ENCODE results near the gene HOXA10. TPM values are rescaled to one million over a fixed set of nuclear protein-coding genes. Genes with fewer than 3 reads are reported as not detected.

Gene HOXA10
- total RNA-seq, 3 donors from 2014 or later: 2.3 to 21.1 (median 5.2) TPM

GRCh38 chr7:27189997-27190748, 16.1 kb upstream of the HOXA10 start:
- TF ChIP-seq, protein P1, sequence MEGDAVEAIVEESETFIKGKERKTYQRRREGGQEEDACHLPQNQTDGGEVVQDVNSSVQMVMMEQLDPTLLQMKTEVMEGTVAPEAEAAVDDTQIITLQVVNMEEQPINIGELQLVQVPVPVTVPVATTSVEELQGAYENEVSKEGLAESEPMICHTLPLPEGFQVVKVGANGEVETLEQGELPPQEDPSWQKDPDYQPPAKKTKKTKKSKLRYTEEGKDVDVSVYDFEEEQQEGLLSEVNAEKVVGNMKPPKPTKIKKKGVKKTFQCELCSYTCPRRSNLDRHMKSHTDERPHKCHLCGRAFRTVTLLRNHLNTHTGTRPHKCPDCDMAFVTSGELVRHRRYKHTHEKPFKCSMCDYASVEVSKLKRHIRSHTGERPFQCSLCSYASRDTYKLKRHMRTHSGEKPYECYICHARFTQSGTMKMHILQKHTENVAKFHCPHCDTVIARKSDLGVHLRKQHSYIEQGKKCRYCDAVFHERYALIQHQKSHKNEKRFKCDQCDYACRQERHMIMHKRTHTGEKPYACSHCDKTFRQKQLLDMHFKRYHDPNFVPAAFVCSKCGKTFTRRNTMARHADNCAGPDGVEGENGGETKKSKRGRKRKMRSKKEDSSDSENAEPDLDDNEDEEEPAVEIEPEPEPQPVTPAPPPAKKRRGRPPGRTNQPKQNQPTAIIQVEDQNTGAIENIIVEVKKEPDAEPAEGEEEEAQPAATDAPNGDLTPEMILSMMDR (IDR thresholded peaks at IDR 0.05): no peak
- TF ChIP-seq POLR2AphosphoS5 (IDR thresholded peaks at IDR 0.05) (no peak), POLR2A (IDR thresholded peaks at IDR 0.05) (no peak)
- Histone ChIP-seq H3K4me3 (no peak overlapping the region), H3K27ac (no peak overlapping the region), H3K36me3 (no peaks in the 10 kb centered on the region), H3K27me3 (peaks cover 21 to 100% of the 10 kb centered on the region in 2 donors), H3K9me3 (no peaks in the 10 kb centered on the region), H3K4me1 (peaks cover 0 to 3% of the 10 kb centered on the region in 2 donors)
- intact Hi-C loops (cut with DNase I; ENCODE audit: low total_unique reads): no loop called here
- peak in 1 of 2 donors; percentile 14 for DNase-seq (ENCODE audit: low spot score in 2 of 2)

- Histone ChIP-seq H3K36me3 (no peaks in the 10 kb centered on the region), H3K9me3 (no peaks in the 10 kb centered on the region), H3K27ac (no peak overlapping the region), H3K4me1 (peaks cover 3 to 7% of the 10 kb centered on the region in 2 donors), H3K27me3 (peaks cover 24 to 100% of the 10 kb centered on the region in 2 donors), H3K4me3 (peak overlapping the region in 2 of 3 donors; percentile 21 to 46)
- DNase-seq (ENCODE audit: low spot score in 2 of 2): peak in 1 of 2 donors; percentile 48
- intact Hi-C loops (cut with DNase I; ENCODE audit: low total_unique reads): no loop called here
- TF ChIP-seq POLR2AphosphoS5 (IDR thresholded peaks at IDR 0.05): no peak
Measured at GRCh38 chr7:27189295-27189996, 15.3 kb upstream of the HOXA10 start.

GRCh38 chr7:27188386-27189294, 14.5 kb upstream of the HOXA10 start:
- no peak overlapping the region for H3K27ac ChIP-seq
- intact Hi-C loops (cut with DNase I; ENCODE audit: low total_unique reads): no loop called here
- H3K27me3 ChIP-seq: peaks cover 25 to 100% of the 10 kb centered on the region in 2 donors
- peaks cover 3 to 15% of the 10 kb centered on the region in 2 donors for H3K4me1 ChIP-seq
- H3K4me3 ChIP-seq: peak overlapping the region; percentile 1 to 46 (median 21)
- TF ChIP-seq POLR2A (IDR thresholded peaks at IDR 0.05) (no peak), POLR2AphosphoS5 (IDR thresholded peaks at IDR 0.05) (no peak)
- H3K9me3 ChIP-seq: no peaks in the 10 kb centered on the region
- DNase-seq (ENCODE audit: low spot score in 2 of 2): peak in 1 of 2 donors; percentile 49
- no peaks in the 10 kb centered on the region for H3K36me3 ChIP-seq

- intact Hi-C loops (cut with DNase I; ENCODE audit: low total_unique reads): no loop called here
- Histone ChIP-seq H3K36me3 (no peaks in the 10 kb centered on the region), H3K9me3 (no peaks in the 10 kb centered on the region), H3K27ac (no peak overlapping the region), H3K4me3 (peak overlapping the region in 2 of 3 donors; percentile 21 to 46), H3K27me3 (peaks cover 23 to 100% of the 10 kb centered on the region in 2 donors), H3K4me1 (peaks cover 0 to 15% of the 10 kb centered on the region in 2 donors)
- TF ChIP-seq, protein P1 (IDR thresholded peaks at IDR 0.05): no peak
- TF ChIP-seq POLR2AphosphoS5 (IDR thresholded peaks at IDR 0.05): no peak
- no peak for TF ChIP-seq POLR2A (IDR thresholded peaks at IDR 0.05)
- peak in 1 of 2 donors; percentile 44 for DNase-seq (ENCODE audit: low spot score in 2 of 2)
Measured at GRCh38 chr7:27187475-27188385, 13.6 kb upstream of the HOXA10 start.

- peaks cover 0 to 15% of the 10 kb centered on the region in 2 donors for H3K4me1 ChIP-seq
- intact Hi-C loops (cut with DNase I; ENCODE audit: low total_unique reads): no loop called here
- H3K4me3 ChIP-seq: no peak overlapping the region
- no peaks in the 10 kb centered on the region for H3K9me3 ChIP-seq
- H3K27me3 ChIP-seq: peaks cover 19 to 100% of the 10 kb centered on the region in 2 donors
- TF ChIP-seq POLR2A (IDR thresholded peaks at IDR 0.05) (no peak), POLR2AphosphoS5 (IDR thresholded peaks at IDR 0.05) (peak in 1 of 3 donors; percentile 9)
- TF ChIP-seq, protein P1 (IDR thresholded peaks at IDR 0.05): no peak
- DNase-seq (ENCODE audit: low spot score in 2 of 2): no peak
- no peak overlapping the region for H3K27ac ChIP-seq
- no peaks in the 10 kb centered on the region for H3K36me3 ChIP-seq
Measured at GRCh38 chr7:27186668-27187474, 12.8 kb upstream of the HOXA10 start.

Data from breast epithelium (tissue), 4 donors.